GM12875 (cell line): ENCODE data around the gene CRLF1.
A peak's percentile ranks its signal among the peaks of the same experiment; 100 is the strongest.

Experiments used
- H3K4me3 ChIP-seq: one replicate; pipeline ENCODE4 v1.5.1; 2011; ENCODE audit warnings: low read depth, low read length, control low read depth
- TF ChIP-seq, protein P1 (sequence below): IDR thresholded peaks from 2 replicates; pipeline ENCODE4 v1.5.1; 2011; ENCODE audit warnings: low read depth, mild to moderate bottlenecking, control low read depth, inconsistent platforms, low read length, moderate library complexity, borderline replicate concordance; ENCODE audit not compliant: insufficient read depth

Gene CRLF1

DNA sequence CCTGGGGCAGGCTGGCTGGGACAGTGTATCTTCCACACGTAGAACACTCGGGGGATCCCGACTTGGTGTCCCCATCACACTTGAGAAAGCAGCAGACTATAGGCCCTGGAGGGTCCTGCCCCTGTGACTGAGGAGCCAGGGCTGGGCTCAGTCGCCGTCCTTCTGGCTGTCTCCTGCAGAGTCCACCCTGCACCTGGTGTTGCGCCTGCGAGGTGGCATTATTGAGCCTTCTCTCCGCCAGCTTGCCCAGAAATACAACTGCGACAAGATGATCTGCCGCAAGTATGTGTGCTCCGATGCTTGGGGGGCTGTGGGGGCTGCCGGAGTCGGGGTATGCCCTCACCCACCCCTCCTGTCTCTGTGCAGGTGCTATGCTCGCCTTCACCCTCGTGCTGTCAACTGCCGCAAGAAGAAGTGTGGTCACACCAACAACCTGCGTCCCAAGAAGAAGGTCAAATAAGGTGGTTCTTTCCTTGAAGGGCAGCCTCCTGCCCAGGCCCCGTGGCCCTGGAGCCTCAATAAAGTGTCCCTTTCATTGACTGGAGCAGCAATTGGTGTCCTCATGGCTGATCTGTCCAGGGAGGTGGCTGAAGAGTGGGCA is 31.8 kb downstream of the CRLF1 start:
- TF ChIP-seq, protein P1, sequence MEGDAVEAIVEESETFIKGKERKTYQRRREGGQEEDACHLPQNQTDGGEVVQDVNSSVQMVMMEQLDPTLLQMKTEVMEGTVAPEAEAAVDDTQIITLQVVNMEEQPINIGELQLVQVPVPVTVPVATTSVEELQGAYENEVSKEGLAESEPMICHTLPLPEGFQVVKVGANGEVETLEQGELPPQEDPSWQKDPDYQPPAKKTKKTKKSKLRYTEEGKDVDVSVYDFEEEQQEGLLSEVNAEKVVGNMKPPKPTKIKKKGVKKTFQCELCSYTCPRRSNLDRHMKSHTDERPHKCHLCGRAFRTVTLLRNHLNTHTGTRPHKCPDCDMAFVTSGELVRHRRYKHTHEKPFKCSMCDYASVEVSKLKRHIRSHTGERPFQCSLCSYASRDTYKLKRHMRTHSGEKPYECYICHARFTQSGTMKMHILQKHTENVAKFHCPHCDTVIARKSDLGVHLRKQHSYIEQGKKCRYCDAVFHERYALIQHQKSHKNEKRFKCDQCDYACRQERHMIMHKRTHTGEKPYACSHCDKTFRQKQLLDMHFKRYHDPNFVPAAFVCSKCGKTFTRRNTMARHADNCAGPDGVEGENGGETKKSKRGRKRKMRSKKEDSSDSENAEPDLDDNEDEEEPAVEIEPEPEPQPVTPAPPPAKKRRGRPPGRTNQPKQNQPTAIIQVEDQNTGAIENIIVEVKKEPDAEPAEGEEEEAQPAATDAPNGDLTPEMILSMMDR: no peak
- no peak overlapping the region for H3K4me3 ChIP-seq

GRCh38 chr19:18571564-18572344 is 34.8 kb downstream of the CRLF1 start, which contains the start of gene UBA52:
UBA52 (plus strand) TSS chr19:18571857; CDS start chr19:18573301, 1,444 bp downstream.
- TF ChIP-seq, protein P1: no peak
- H3K4me3 ChIP-seq: peak within 1 kb of the TSS; percentile 74

GRCh38 chr19:18568367-18568766 is 38.2 kb downstream of the CRLF1 start:
- no peak overlapping the region for H3K4me3 ChIP-seq
- TF ChIP-seq, protein P1: no peak

DNA sequence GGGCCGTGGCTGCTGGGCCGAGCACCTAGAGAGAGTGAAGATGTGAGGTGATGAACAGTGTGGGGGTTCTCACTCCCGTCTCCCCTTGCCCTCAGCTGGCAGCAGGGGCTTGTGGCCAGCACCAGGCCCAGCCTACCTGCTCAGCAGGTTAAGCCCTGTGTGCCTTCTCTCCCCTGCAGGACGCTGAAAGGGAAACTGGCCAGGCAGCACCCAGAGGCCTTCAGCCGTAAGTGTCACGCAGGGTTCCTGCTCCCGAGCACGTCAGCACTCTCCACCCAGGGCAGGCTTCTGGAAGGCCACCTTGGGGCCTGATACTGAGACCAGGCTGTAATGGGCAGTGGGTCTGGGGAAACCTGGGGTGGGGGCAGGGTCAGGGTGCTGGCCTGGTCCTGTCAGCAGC is 39.6 kb downstream of the CRLF1 start:
- no peak overlapping the region for H3K4me3 ChIP-seq
- TF ChIP-seq, protein P1: no peak

DNA sequence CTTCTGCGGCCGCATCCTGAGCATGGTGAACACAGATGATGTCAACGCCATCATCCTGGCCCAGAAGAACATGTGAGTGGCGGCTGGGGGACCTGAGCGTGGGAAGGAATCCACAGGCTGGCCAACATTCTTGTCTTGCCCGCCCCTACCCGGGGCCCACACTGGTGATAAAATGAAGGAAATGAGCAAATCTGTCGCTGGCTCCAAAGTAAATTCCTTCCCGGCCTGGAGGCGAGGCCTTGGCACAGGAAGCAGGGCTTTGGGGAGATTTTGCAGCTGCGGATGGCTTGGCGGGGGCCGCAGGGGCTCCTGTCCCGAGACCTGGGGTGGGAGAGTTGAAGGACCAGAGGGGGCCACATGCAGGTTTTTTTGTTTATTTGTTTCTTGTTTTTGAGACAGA is 44.5 kb downstream of the CRLF1 start:
- no peak overlapping the region for H3K4me3 ChIP-seq
- TF ChIP-seq, protein P1: no peak

- no peak overlapping the region for H3K4me3 ChIP-seq
- TF ChIP-seq, protein P1: no peak
Measured at GRCh38 chr19:18559685-18560084, 46.9 kb downstream of the CRLF1 start.

DNA sequence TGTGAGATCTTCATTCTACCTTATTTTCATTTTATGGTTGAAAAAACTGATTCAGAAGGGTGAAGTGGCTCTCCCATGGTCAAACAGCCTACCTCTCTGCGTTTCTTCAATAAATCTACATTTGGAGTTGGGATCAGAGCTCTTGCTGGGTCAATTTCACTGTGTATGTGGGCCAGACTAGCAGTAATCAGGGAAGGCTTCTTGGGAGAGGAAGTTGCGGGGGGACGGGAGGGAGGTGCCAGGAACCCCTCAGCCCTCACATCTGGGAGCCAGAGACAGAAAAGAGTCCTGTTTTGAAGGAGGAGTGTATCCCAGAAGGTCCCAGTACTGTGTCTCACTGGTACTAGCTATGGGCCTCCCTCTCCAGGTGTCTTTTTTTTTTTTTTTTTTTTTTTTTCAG is 48.0 kb downstream of the CRLF1 start:
- TF ChIP-seq, protein P1: no peak
- peak overlapping the region; percentile 94 for H3K4me3 ChIP-seq
